ENCODE data around the gene IFNL4.

IFNL4 gene

DNA sequence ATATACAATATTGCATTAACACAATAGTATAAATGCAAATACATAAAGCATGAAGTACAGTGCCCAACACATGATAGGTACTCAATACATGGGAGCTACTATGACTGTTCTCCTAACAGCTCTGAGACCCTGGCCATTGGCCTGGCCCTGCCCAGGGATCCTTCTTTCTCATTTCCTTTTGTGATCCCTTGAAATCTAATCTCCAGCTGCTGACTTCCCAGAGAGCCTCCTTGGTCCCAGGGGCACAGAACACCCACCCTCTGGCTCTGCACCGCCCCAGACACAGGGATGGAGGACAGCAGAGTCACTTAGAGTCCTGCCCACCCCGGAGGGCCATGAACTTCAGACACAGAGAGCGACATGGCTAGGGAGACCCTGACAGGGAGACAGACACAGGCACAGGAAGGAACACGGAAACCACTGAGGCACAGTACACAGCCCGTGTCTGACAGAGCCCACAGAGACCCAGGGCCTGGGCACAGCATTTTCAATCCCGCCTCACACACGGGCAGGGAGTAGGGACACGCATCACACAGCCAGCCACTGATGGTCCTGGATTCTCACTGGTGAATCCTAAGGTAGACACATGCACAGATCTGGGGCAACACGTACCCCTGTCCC lies 40.4 kb downstream of the IFNL4 start:
- Histone ChIP-seq H3K9me3 (ENCODE audit: insufficient read depth, low read depth, low read length) (no peaks in the 10 kb centered on the region), H3K9ac (ENCODE audit: low read depth, low read length, poor library complexity, severe bottlenecking) (no peak overlapping the region), H3K4me1 (ENCODE audit: insufficient read depth, low read length, poor library complexity, severe bottlenecking) (no peaks in the 10 kb centered on the region), H4K20me1 (ENCODE audit: insufficient read depth, low read length, poor library complexity, severe bottlenecking) (no peaks in the 10 kb centered on the region), H3K4me3 (ENCODE audit: low read length, poor library complexity, severe bottlenecking) (no peak overlapping the region), H3F3A (ENCODE audit: low read depth) (no peaks in the 10 kb centered on the region), H3K27me3 (ENCODE audit: insufficient read depth, low read length, poor library complexity, severe bottlenecking) (no peaks in the 10 kb centered on the region), H3K36me3 (ENCODE audit: insufficient read depth, low read length) (no peaks in the 10 kb centered on the region), H3K4me2 (ENCODE audit: low read depth, low read length, poor library complexity, severe bottlenecking) (no peak overlapping the region), H3K79me2 (ENCODE audit: insufficient read depth, low read length) (no peaks in the 10 kb centered on the region), H2AFZ (ENCODE audit: low read length) (no peak overlapping the region; the same call in 1 of the 2 replicates), H3K9me2 (replicated peaks; ENCODE audit: low read depth, low read length) (no peaks in the 10 kb centered on the region)
- no peak for TF ChIP-seq EZH2phosphoT487 (IDR thresholded peaks at IDR 0.05; ENCODE audit: borderline replicate concordance)
- TF ChIP-seq CTCF (conservative IDR thresholded peaks at IDR 0.05; ENCODE audit: low read length), result no peak

GRCh38 chr19:39207293-39207836 lies 41.3 kb downstream of the IFNL4 start:
- Histone ChIP-seq H3K27me3 (ENCODE audit: insufficient read depth, low read length, poor library complexity, severe bottlenecking) (no peaks in the 10 kb centered on the region), H3K36me3 (ENCODE audit: insufficient read depth, low read length) (no peaks in the 10 kb centered on the region), H3K9ac (ENCODE audit: low read depth, low read length, poor library complexity, severe bottlenecking) (no peak overlapping the region), H3F3A (ENCODE audit: low read depth) (no peaks in the 10 kb centered on the region), H3K9me3 (ENCODE audit: insufficient read depth, low read depth, low read length) (no peaks in the 10 kb centered on the region), H4K20me1 (ENCODE audit: insufficient read depth, low read length, poor library complexity, severe bottlenecking) (no peaks in the 10 kb centered on the region), H3K4me2 (ENCODE audit: low read depth, low read length, poor library complexity, severe bottlenecking) (no peak overlapping the region), H3K4me3 (ENCODE audit: low read length, poor library complexity, severe bottlenecking) (no peak overlapping the region), H3K4me1 (ENCODE audit: insufficient read depth, low read length, poor library complexity, severe bottlenecking) (no peaks in the 10 kb centered on the region), H3K79me2 (ENCODE audit: insufficient read depth, low read length) (no peaks in the 10 kb centered on the region), H2AFZ (ENCODE audit: low read length) (no peak overlapping the region), H3K9me2 (replicated peaks; ENCODE audit: low read depth, low read length) (no peaks in the 10 kb centered on the region)
- no peak for TF ChIP-seq CTCF (conservative IDR thresholded peaks at IDR 0.05; ENCODE audit: low read length)

GRCh38 chr19:39206122-39206521 lies 42.5 kb downstream of the IFNL4 start:
- Histone ChIP-seq H3F3A (ENCODE audit: low read depth) (no peaks in the 10 kb centered on the region), H4K20me1 (ENCODE audit: insufficient read depth, low read length, poor library complexity, severe bottlenecking) (no peaks in the 10 kb centered on the region), H2AFZ (ENCODE audit: low read length) (no peak overlapping the region), H3K4me2 (ENCODE audit: low read depth, low read length, poor library complexity, severe bottlenecking) (no peak overlapping the region), H3K36me3 (ENCODE audit: insufficient read depth, low read length) (no peaks in the 10 kb centered on the region), H3K27me3 (ENCODE audit: insufficient read depth, low read length, poor library complexity, severe bottlenecking) (no peaks in the 10 kb centered on the region), H3K4me1 (ENCODE audit: insufficient read depth, low read length, poor library complexity, severe bottlenecking) (no peaks in the 10 kb centered on the region), H3K9ac (ENCODE audit: low read depth, low read length, poor library complexity, severe bottlenecking) (no peak overlapping the region), H3K79me2 (ENCODE audit: insufficient read depth, low read length) (no peaks in the 10 kb centered on the region), H3K9me2 (replicated peaks; ENCODE audit: low read depth, low read length) (no peaks in the 10 kb centered on the region), H3K4me3 (ENCODE audit: low read length, poor library complexity, severe bottlenecking) (no peak overlapping the region), H3K9me3 (ENCODE audit: insufficient read depth, low read depth, low read length) (no peaks in the 10 kb centered on the region)
- TF ChIP-seq EZH2phosphoT487 (IDR thresholded peaks at IDR 0.05; ENCODE audit: borderline replicate concordance), result no peak
- no peak for TF ChIP-seq CTCF (conservative IDR thresholded peaks at IDR 0.05; ENCODE audit: low read length)
